ENCODE results near the gene SDC1. TPM values are rescaled to one million over a fixed set of nuclear protein-coding genes. Genes with fewer than 3 reads are reported as not detected.
A peak's percentile ranks its signal among the peaks of the same experiment; 100 is the strongest.

The SDC1 gene
- total RNA-seq, 1 donor from 2014 or later = 74.3 TPM

DNA sequence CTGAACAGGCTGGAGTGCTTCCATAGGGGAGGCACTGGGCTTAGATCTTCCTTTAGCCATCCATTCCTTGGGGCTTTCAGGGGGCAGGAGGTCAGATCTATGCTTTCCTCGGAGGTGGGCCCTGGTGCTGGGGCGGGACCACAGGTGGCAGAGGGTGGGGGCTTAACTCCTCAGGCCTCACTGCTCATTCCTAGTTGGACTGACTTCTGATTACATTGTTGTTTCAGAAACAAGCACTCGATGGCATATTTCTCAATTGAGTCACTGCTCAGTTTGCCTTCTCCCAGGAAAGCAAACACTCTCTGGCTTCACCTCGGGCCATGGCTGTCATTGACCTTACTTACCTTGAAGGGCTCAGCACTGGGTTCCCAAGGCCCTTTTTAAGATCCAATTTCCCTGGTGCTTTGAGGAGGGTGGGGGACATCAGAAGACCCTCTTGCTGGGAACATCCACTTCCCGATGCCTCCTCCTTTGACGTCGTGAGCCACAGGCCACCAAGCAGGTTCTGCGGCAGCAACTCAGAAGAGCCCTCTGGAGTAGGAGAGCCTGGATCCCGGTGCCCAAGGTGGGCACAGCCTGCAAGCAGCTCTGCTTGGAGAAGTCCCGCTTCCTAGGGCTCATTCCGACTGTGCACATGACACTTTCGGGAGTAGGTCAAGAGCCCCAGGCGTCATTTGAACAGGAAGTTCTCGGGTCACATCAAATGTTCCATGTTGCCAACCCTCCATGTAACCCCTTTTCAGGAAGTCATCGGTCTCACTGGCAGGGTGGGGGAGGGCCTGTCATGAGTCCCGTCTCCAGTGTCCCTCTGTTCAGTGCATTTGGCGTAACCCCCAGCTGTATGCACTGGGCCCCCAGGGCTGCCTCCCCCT, 40.6 kb downstream of the SDC1 start:
- Histone ChIP-seq H3K4me3 (ENCODE audit: insufficient read depth, low read depth, low read length) (no peak overlapping the region), H3K79me2 (ENCODE audit: insufficient read depth, low read length) (no peaks in the 10 kb centered on the region), H3K27ac (ENCODE audit: low read depth, low read length) (peak overlapping the region; percentile 95), H3K4me2 (ENCODE audit: low read length) (peak overlapping the region; percentile 70), H3K4me1 (ENCODE audit: insufficient read depth, low read length) (peaks cover 53% of the 10 kb centered on the region), H2AFZ (ENCODE audit: low read depth, low read length) (no peak overlapping the region), H3K9me3 (ENCODE audit: insufficient read depth, low read depth, low read length) (no peaks in the 10 kb centered on the region), H3K36me3 (ENCODE audit: insufficient read depth, low read length) (no peaks in the 10 kb centered on the region), H3K9ac (ENCODE audit: low read length) (peak overlapping the region; percentile 74), H4K20me1 (ENCODE audit: insufficient read depth, low read length) (no peaks in the 10 kb centered on the region), H3K27me3 (ENCODE audit: insufficient read depth, low read length) (no peaks in the 10 kb centered on the region)
- TF ChIP-seq EZH2 (IDR thresholded peaks at IDR 0.05; ENCODE audit: insufficient read depth, low read length) = no peak
- TF ChIP-seq, protein P1, sequence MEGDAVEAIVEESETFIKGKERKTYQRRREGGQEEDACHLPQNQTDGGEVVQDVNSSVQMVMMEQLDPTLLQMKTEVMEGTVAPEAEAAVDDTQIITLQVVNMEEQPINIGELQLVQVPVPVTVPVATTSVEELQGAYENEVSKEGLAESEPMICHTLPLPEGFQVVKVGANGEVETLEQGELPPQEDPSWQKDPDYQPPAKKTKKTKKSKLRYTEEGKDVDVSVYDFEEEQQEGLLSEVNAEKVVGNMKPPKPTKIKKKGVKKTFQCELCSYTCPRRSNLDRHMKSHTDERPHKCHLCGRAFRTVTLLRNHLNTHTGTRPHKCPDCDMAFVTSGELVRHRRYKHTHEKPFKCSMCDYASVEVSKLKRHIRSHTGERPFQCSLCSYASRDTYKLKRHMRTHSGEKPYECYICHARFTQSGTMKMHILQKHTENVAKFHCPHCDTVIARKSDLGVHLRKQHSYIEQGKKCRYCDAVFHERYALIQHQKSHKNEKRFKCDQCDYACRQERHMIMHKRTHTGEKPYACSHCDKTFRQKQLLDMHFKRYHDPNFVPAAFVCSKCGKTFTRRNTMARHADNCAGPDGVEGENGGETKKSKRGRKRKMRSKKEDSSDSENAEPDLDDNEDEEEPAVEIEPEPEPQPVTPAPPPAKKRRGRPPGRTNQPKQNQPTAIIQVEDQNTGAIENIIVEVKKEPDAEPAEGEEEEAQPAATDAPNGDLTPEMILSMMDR (IDR thresholded peaks at IDR 0.05; ENCODE audit: insufficient read depth, low read depth, low read length) = no peak
- FAIRE-seq (peak; percentile 58), DNase-seq (ENCODE audit: low read depth) (peak; percentile 74)
- Mint-ChIP-seq H3K4me1 (ENCODE audit: low read depth, unreplicated experiment) (peaks cover 39% of the 10 kb centered on the region), H3K4me3 (ENCODE audit: unreplicated experiment) (peak overlapping the region; percentile 27), H3K36me3 (ENCODE audit: low read depth, unreplicated experiment) (no peaks in the 10 kb centered on the region), H3K27ac (ENCODE audit: unreplicated experiment) (peak overlapping the region; percentile 26), H3K9me3 (ENCODE audit: unreplicated experiment) (no peaks in the 10 kb centered on the region), H3K27me3 (ENCODE audit: low read depth, unreplicated experiment) (no peaks in the 10 kb centered on the region)

DNA sequence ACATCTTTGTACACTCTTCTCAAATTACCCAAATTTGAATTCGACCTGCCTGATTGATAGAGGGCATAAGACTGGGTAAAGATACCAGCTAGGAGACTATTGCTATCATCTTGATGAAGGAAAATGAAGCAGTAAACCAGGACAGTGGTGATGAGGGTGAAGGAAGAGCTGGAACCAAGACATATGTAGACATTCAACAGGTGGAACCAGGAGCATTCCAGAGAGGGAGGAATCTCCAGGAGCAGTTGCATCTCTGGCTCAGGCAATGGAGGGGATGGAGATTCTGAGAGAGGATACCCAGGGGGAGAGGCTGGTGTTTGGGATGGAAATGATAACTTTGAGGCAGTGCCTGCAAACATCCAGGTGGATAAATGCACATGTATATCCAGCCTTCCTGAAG, 41.6 kb downstream of the SDC1 start:
- Histone ChIP-seq H3K27ac (ENCODE audit: low read depth, low read length) (no peak overlapping the region), H4K20me1 (ENCODE audit: insufficient read depth, low read length) (no peaks in the 10 kb centered on the region), H3K79me2 (ENCODE audit: insufficient read depth, low read length) (no peaks in the 10 kb centered on the region), H3K9ac (ENCODE audit: low read length) (no peak overlapping the region), H3K9me3 (ENCODE audit: insufficient read depth, low read depth, low read length) (no peaks in the 10 kb centered on the region), H3K4me1 (ENCODE audit: insufficient read depth, low read length) (peaks cover 53% of the 10 kb centered on the region), H3K4me2 (ENCODE audit: low read length) (peak overlapping the region; percentile 70), H3K27me3 (ENCODE audit: insufficient read depth, low read length) (no peaks in the 10 kb centered on the region), H2AFZ (ENCODE audit: low read depth, low read length) (no peak overlapping the region), H3K36me3 (ENCODE audit: insufficient read depth, low read length) (no peaks in the 10 kb centered on the region), H3K4me3 (ENCODE audit: insufficient read depth, low read depth, low read length) (no peak overlapping the region)
- peaks cover 35% of the 10 kb centered on the region for H3K4me1 Mint-ChIP-seq (ENCODE audit: low read depth, unreplicated experiment)
- no peak for TF ChIP-seq EZH2 (IDR thresholded peaks at IDR 0.05; ENCODE audit: insufficient read depth, low read length)
- TF ChIP-seq, protein P1 (IDR thresholded peaks at IDR 0.05; ENCODE audit: insufficient read depth, low read depth, low read length) = no peak
- H3K27ac Mint-ChIP-seq (ENCODE audit: unreplicated experiment) = peak overlapping the region; percentile 14
- no peaks in the 10 kb centered on the region for H3K27me3 Mint-ChIP-seq (ENCODE audit: low read depth, unreplicated experiment)
- no peaks in the 10 kb centered on the region for H3K36me3 Mint-ChIP-seq (ENCODE audit: low read depth, unreplicated experiment)
- FAIRE-seq (no peak), DNase-seq (ENCODE audit: low read depth) (no peak)
- H3K4me3 Mint-ChIP-seq (ENCODE audit: unreplicated experiment) = no peak overlapping the region
- H3K9me3 Mint-ChIP-seq (ENCODE audit: unreplicated experiment) = no peaks in the 10 kb centered on the region

Data from astrocyte (in vitro differentiated cells and primary cell).